Measurements from ENCODE around the gene TMPRSS6. TPM values are rescaled to one million over a fixed set of nuclear protein-coding genes. Genes with fewer than 3 reads are reported as not detected.

The TMPRSS6 gene
- total and polyA plus RNA-seq, 2 of the 8 experiments (the other 6 are each of a cell fraction or from before 2014, with no cell fraction given) = 0.02 TPM; not detected in 1

GRCh38 chr22:37146051-37146385 lies 36.5 kb upstream of the TMPRSS6 start:
- Histone ChIP-seq H3K4ac (replicated peaks; ENCODE audit: insufficient read length, low read depth, low read length) (no peak overlapping the region), H3K14ac (ENCODE audit: insufficient read length) (no peak overlapping the region), H4K5ac (ENCODE audit: insufficient read length, low read depth, low read length) (no peak overlapping the region), H3K18ac (ENCODE audit: extremely low read depth, low read length) (no peak overlapping the region), H2BK20ac (ENCODE audit: low read length) (peak overlapping the region; percentile 48; the same call in 1 of the 2 replicates), H3K79me1 (ENCODE audit: low read depth, low read length) (no peaks in the 10 kb centered on the region), H2BK15ac (ENCODE audit: low read length) (no peak overlapping the region), H3K23me2 (ENCODE audit: low read depth, low read length) (no peaks in the 10 kb centered on the region), H3K56ac (replicated peaks; ENCODE audit: insufficient read length, low read depth, low read length) (no peak overlapping the region), H3K23ac (ENCODE audit: insufficient read length) (no peak overlapping the region), H4K20me1 (replicated peaks in 1 of 2; ENCODE audit: control insufficient read depth in 1 of 2, insufficient read depth in 2 of 2, low read length in 2 of 2) (no peaks in the 10 kb centered on the region), H3K9me3 (ENCODE audit: insufficient read depth in 2 of 2, low read depth in 1 of 2, low read length in 1 of 2) (no peaks in the 10 kb centered on the region), H4K91ac (replicated peaks; ENCODE audit: insufficient read length, low read length) (peak overlapping the region; percentile 73), H3K27ac (ENCODE audit: low read depth, low read length) (no peak overlapping the region), H3K9ac (replicated peaks in 1 of 4; ENCODE audit: extremely low read depth in 1 of 4, low read depth in 3 of 4, low read length in 3 of 4) (no peak overlapping the region), H3K4me3 (ENCODE audit: extremely low read depth in 1 of 4, insufficient read depth in 2 of 4, low read depth in 3 of 4, low read length in 4 of 4) (no peak overlapping the region), H2AK5ac (ENCODE audit: low read depth, low read length) (no peak overlapping the region), H3K27me3 (replicated peaks in 1 of 4; ENCODE audit: control insufficient read depth in 3 of 4, extremely low read depth in 1 of 4, insufficient read depth in 3 of 4, low read length in 3 of 4) (no peaks in the 10 kb centered on the region), H2BK5ac (ENCODE audit: low read depth, low read length) (no peak overlapping the region), H3K36me3 (ENCODE audit: control insufficient read depth in 2 of 4, insufficient read depth in 4 of 4, low read length in 3 of 4) (no peaks in the 10 kb centered on the region), H2AFZ (ENCODE audit: low read length) (no peak overlapping the region), H2BK12ac (ENCODE audit: low read depth, low read length) (0 out of 2 replicates have a peak overlapping the region, but pooled peaks have one; percentile 50), H4K8ac (ENCODE audit: extremely low read depth, insufficient read depth, low read length) (no peak overlapping the region), H3K4me1 (replicated peaks in 1 of 4; ENCODE audit: control insufficient read depth in 3 of 4, insufficient read depth in 4 of 4, low read length in 3 of 4) (peaks cover 0 to 11% (median 2%) of the 10 kb centered on the region in 4 experiments; a peak in 5 of 7 replicates), H3K4me2 (ENCODE audit: insufficient read depth in 1 of 2, low read depth in 2 of 2, low read length in 2 of 2) (no peak overlapping the region), H3K79me2 (ENCODE audit: control insufficient read depth in 1 of 2, insufficient read depth in 2 of 2, low read length in 2 of 2) (no peaks in the 10 kb centered on the region), H2BK120ac (replicated peaks; ENCODE audit: low read depth, low read length) (no peak overlapping the region)
- 88% methylated on average over 6 of the region's 6 CpGs; no CpG with 5 or more reads in 1 of the 2 experiments for WGBS, 2 experiments (ENCODE audit: extremely low coverage in 1 of 2, insufficient coverage in 1 of 2, insufficient read length in 1 of 2, insufficient replicate concordance in 2 of 2, low coverage in 1 of 2, low lambda C conversion rate in 2 of 2, missing lambda C conversion rate in 1 of 2)
- POLR2A ChIA-PET (ENCODE audit: partially characterized antibody) = interaction anchor here (1.1 to 2.2 kb wide), 2 partner anchors 16 to 128 kb away, joined by 3 to 7 read pairs; no protein-coding TSS in a partner anchor
- no peak for FAIRE-seq
- no peak for DNase-seq (ENCODE audit: low read depth in 1 of 2, low spot score in 2 of 2)
- CTCF ChIA-PET (ENCODE audit: partially characterized antibody) = interaction anchor here (0.7 to 2.7 kb wide), 9 partner anchors 10 to 169 kb away, joined by 3 to 8 read pairs (median 4); no protein-coding TSS in a partner anchor
- TF ChIP-seq SIRT6 (IDR thresholded peaks at IDR 0.05; ENCODE audit: low read length) = no peak
- TF ChIP-seq EZH2 (IDR thresholded peaks at IDR 0.05; ENCODE audit: low read depth, low read length, severe bottlenecking) = no peak
- TF ChIP-seq MAX (IDR thresholded peaks at IDR 0.05) = no peak
- TF ChIP-seq CBX5 (IDR thresholded peaks at IDR 0.05; ENCODE audit: low read depth, low read length) = no peak
